Activated naive CD8-positive, alpha-beta T cell (primary cell): ENCODE measurements around the gene FAM204A.

Experiments used
- H3K27ac Mint-ChIP-seq: one replicate; pipeline ENCODE4 v1.8.0; 2021; ENCODE audit warnings: mixed read lengths
- H3K27me3 Mint-ChIP-seq: one replicate; pipeline ENCODE4 v1.8.0; 2021; ENCODE audit warnings: mixed read lengths
- H3K36me3 Mint-ChIP-seq: one replicate; pipeline ENCODE4 v1.8.0; 2021; ENCODE audit warnings: mixed read lengths
- H3K4me1 Mint-ChIP-seq: one replicate; pipeline ENCODE4 v1.8.0; 2021; ENCODE audit warnings: low read depth, mixed read lengths
- H3K4me3 Mint-ChIP-seq: one replicate; pipeline ENCODE4 v1.8.0; 2021; ENCODE audit warnings: mild to moderate bottlenecking, mixed read lengths
- H3K9me3 Mint-ChIP-seq: one replicate; pipeline ENCODE4 v1.8.0; 2021; ENCODE audit warnings: low read depth, mixed read lengths

Gene FAM204A

DNA sequence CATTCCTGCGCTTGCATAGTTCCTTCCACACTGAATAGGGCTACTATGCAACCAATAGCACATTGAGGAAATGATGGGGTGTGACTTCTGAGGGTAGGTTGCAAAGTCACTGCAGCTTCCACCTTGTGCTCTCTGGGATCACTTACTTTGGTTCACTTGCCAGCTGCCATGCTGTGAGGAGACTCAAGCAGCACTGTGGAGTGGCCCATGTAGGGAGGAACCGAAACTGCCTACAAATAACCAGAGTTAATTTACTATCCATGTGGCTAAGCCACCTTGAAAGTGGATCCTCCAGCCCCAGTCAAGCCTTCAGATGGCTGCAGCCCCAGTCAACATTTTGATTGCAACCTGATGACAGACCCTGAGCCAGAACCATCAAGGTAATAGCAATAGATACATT, 64.3 kb downstream of the FAM204A start:
- peaks cover 5% of the 10 kb centered on the region for H3K27me3 Mint-ChIP-seq
- H3K4me1 Mint-ChIP-seq: no peaks in the 10 kb centered on the region
- no peak overlapping the region for H3K27ac Mint-ChIP-seq
- no peaks in the 10 kb centered on the region for H3K36me3 Mint-ChIP-seq
- no peak overlapping the region for H3K4me3 Mint-ChIP-seq
- H3K9me3 Mint-ChIP-seq: no peaks in the 10 kb centered on the region

- no peaks in the 10 kb centered on the region for H3K36me3 Mint-ChIP-seq
- no peak overlapping the region for H3K4me3 Mint-ChIP-seq
- H3K9me3 Mint-ChIP-seq: no peaks in the 10 kb centered on the region
- H3K27me3 Mint-ChIP-seq: peaks cover 5% of the 10 kb centered on the region
- H3K27ac Mint-ChIP-seq: no peak overlapping the region
- no peaks in the 10 kb centered on the region for H3K4me1 Mint-ChIP-seq
Measured at GRCh38 chr10:118276727-118277126, 65.4 kb downstream of the FAM204A start.

- no peaks in the 10 kb centered on the region for H3K9me3 Mint-ChIP-seq
Measured at GRCh38 chr10:118276204-118276603, 65.9 kb downstream of the FAM204A start.

GRCh38 chr10:118273662-118274061, 68.5 kb downstream of the FAM204A start:
- Mint-ChIP-seq H3K9me3 (no peaks in the 10 kb centered on the region), H3K27me3 (peaks cover 2% of the 10 kb centered on the region), H3K36me3 (no peaks in the 10 kb centered on the region), H3K27ac (no peak overlapping the region), H3K4me3 (no peak overlapping the region), H3K4me1 (no peaks in the 10 kb centered on the region)

More at GRCh38 chr10:118276204-118276603, 65.9 kb downstream of the FAM204A start:
- H3K4me1 Mint-ChIP-seq: no peaks in the 10 kb centered on the region
- H3K27ac Mint-ChIP-seq: no peak overlapping the region
- no peak overlapping the region for H3K4me3 Mint-ChIP-seq
- H3K36me3 Mint-ChIP-seq: no peaks in the 10 kb centered on the region
- peaks cover 5% of the 10 kb centered on the region for H3K27me3 Mint-ChIP-seq

DNA sequence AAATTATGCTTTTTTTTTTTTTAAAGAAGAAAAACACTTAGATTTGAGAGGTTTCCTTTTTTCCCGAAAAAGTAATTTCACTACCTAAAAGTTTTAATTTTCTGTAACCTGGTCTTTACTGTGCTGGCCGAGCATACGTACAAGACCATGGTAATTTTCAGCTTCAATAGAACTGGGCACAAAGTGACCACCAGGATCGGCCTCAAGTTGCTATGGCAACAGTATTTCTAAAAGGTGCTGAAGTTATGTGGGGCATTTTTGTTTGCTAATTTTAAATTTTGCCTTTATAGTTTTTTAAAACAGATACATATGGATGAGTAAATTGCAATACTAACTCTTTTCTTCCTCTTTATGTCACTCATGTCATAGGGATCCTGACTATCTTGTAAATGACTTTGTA, 69.4 kb downstream of the FAM204A start:
- H3K36me3 Mint-ChIP-seq: no peaks in the 10 kb centered on the region
- H3K4me3 Mint-ChIP-seq: no peak overlapping the region
- no peaks in the 10 kb centered on the region for H3K4me1 Mint-ChIP-seq
- H3K27ac Mint-ChIP-seq: no peak overlapping the region
- no peaks in the 10 kb centered on the region for H3K9me3 Mint-ChIP-seq
- H3K27me3 Mint-ChIP-seq: peaks cover 5% of the 10 kb centered on the region

DNA sequence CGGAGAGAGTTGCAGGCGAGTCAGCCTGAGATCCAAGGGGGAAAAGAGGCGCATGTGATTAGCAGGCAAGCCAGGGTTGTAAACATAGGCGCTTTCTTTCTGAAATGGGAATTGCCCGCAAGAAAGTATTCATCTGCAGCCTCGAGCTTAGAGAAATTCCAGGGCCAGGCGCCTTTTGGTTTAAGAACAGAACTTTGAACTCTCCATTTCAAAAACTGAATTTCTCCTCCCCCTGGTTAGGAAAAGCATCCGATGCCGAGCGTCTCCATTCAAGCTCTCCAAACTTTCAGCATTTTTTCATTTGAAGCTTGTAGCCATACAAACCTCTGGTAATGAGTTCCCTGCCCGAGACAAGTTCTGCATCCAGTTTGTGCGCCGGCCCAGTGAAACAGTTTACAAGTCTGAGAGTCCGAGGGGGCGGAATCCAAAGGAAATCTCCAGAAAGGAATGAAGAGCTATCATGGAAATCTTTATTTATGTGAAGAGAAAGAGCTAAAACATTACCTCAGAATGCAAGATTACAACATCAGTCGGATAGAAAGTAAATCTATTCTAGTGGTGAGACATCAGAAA, 69.9 kb downstream of the FAM204A start:
- peaks cover 8% of the 10 kb centered on the region for H3K27me3 Mint-ChIP-seq
- no peak overlapping the region for H3K4me3 Mint-ChIP-seq
- no peak overlapping the region for H3K27ac Mint-ChIP-seq
- H3K36me3 Mint-ChIP-seq: no peaks in the 10 kb centered on the region
- H3K4me1 Mint-ChIP-seq: no peaks in the 10 kb centered on the region
- H3K9me3 Mint-ChIP-seq: no peaks in the 10 kb centered on the region

GRCh38 chr10:118271671-118272070, 70.5 kb downstream of the FAM204A start:
- Mint-ChIP-seq H3K27ac (no peak overlapping the region), H3K36me3 (no peaks in the 10 kb centered on the region), H3K27me3 (peaks cover 11% of the 10 kb centered on the region), H3K4me3 (no peak overlapping the region), H3K4me1 (no peaks in the 10 kb centered on the region), H3K9me3 (no peaks in the 10 kb centered on the region)

GRCh38 chr10:118266098-118266748, 75.9 kb downstream of the FAM204A start:
- Mint-ChIP-seq H3K27me3 (peaks cover 18% of the 10 kb centered on the region), H3K9me3 (no peaks in the 10 kb centered on the region), H3K27ac (no peak overlapping the region), H3K4me1 (no peaks in the 10 kb centered on the region), H3K4me3 (no peak overlapping the region), H3K36me3 (no peaks in the 10 kb centered on the region)

- Mint-ChIP-seq H3K27ac (no peak overlapping the region), H3K36me3 (no peaks in the 10 kb centered on the region), H3K9me3 (no peaks in the 10 kb centered on the region), H3K4me1 (no peaks in the 10 kb centered on the region), H3K27me3 (peaks cover 24% of the 10 kb centered on the region), H3K4me3 (no peak overlapping the region)
Measured at GRCh38 chr10:118264838-118265470, 77.2 kb downstream of the FAM204A start.

DNA sequence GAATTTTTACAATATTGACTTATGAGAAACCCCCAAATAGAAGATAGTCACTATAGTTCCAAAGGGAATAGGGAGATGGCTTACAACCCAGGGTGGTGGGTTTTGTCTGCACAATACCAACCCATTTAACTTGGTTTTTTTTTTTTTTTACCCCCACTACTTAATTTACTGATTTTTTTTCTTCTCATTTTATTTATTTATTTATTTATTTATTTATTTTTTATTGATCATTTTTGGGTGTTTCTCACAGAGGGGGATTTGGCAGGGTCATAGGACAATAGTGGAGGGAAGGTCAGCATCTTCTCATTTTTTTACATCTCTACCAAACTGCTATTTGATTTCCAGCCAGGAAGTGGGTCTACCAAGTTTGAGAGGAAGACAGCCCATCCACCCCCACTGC, 77.9 kb downstream of the FAM204A start:
- no peaks in the 10 kb centered on the region for H3K9me3 Mint-ChIP-seq
- H3K36me3 Mint-ChIP-seq: no peaks in the 10 kb centered on the region
- no peak overlapping the region for H3K4me3 Mint-ChIP-seq
- no peak overlapping the region for H3K27ac Mint-ChIP-seq
- H3K4me1 Mint-ChIP-seq: no peaks in the 10 kb centered on the region
- H3K27me3 Mint-ChIP-seq: peaks cover 25% of the 10 kb centered on the region

DNA sequence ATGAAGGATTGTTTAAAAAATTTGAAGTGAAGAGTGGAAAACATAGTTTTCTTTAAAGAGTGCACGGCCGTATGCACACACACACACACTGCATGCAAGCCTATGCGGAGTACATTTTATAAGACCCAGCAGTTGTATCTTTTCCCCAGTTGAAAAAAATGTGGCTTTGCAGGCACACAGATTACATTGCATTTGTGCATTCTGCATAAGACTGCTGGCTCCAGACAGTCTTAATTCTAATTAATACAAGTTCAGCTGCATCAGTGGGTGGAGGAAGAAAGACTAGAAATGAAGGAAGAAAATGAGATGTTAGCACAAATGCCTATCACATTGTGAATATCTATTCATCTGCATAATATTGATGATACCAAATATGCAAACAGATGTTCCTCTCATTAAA, 79.6 kb downstream of the FAM204A start:
- Mint-ChIP-seq H3K27ac (no peak overlapping the region), H3K36me3 (no peaks in the 10 kb centered on the region), H3K9me3 (no peaks in the 10 kb centered on the region), H3K27me3 (peaks cover 25% of the 10 kb centered on the region), H3K4me3 (no peak overlapping the region), H3K4me1 (no peaks in the 10 kb centered on the region)

- Mint-ChIP-seq H3K9me3 (no peaks in the 10 kb centered on the region), H3K4me3 (no peak overlapping the region), H3K36me3 (no peaks in the 10 kb centered on the region), H3K4me1 (no peaks in the 10 kb centered on the region), H3K27me3 (peaks cover 25% of the 10 kb centered on the region), H3K27ac (no peak overlapping the region)
Measured at GRCh38 chr10:118259288-118259906, 82.7 kb downstream of the FAM204A start.

GRCh38 chr10:118258285-118258684, 83.8 kb downstream of the FAM204A start:
- Mint-ChIP-seq H3K4me1 (no peaks in the 10 kb centered on the region), H3K4me3 (no peak overlapping the region), H3K27me3 (peaks cover 26% of the 10 kb centered on the region), H3K9me3 (no peaks in the 10 kb centered on the region), H3K36me3 (no peaks in the 10 kb centered on the region), H3K27ac (no peak overlapping the region)

GRCh38 chr10:118256825-118257570, 85.1 kb downstream of the FAM204A start:
- no peaks in the 10 kb centered on the region for H3K4me1 Mint-ChIP-seq
- H3K27ac Mint-ChIP-seq: no peak overlapping the region
- no peaks in the 10 kb centered on the region for H3K9me3 Mint-ChIP-seq
- no peak overlapping the region for H3K4me3 Mint-ChIP-seq
- peaks cover 24% of the 10 kb centered on the region for H3K27me3 Mint-ChIP-seq
- H3K36me3 Mint-ChIP-seq: no peaks in the 10 kb centered on the region

GRCh38 chr10:118256209-118256608, 85.9 kb downstream of the FAM204A start:
- H3K27me3 Mint-ChIP-seq: peaks cover 25% of the 10 kb centered on the region
- H3K4me1 Mint-ChIP-seq: no peaks in the 10 kb centered on the region
- H3K36me3 Mint-ChIP-seq: no peaks in the 10 kb centered on the region
- no peaks in the 10 kb centered on the region for H3K9me3 Mint-ChIP-seq
- H3K4me3 Mint-ChIP-seq: no peak overlapping the region
- H3K27ac Mint-ChIP-seq: no peak overlapping the region
